GM06990 (cell line): Measurements from ENCODE around the gene ALKBH4.

Experiments
- DNase-seq: peaks from one replicate; pipeline ENCODE4 v3.0.0-alpha.2; 2011; ENCODE audit not compliant: insufficient read length; ENCODE audit errors: extremely low read depth
- H3K27me3 ChIP-seq: replicated peaks from 2 replicates; pipeline ENCODE4 v1.6.0; 2011; ENCODE audit warnings: low read length; ENCODE audit not compliant: control insufficient read depth, insufficient read depth
- H3K36me3 ChIP-seq: 2 replicates; pipeline ENCODE4 v1.5.1; 2011; ENCODE audit warnings: low read length; ENCODE audit not compliant: control insufficient read depth, insufficient read depth
- H3K4me3 ChIP-seq: replicated peaks from 2 replicates; pipeline ENCODE4 v1.5.1; 2011; ENCODE audit warnings: low read depth, mild to moderate bottlenecking, control low read depth, low read length
- TF ChIP-seq, protein P1 (sequence below): IDR thresholded peaks from 2 replicates; pipeline ENCODE4 v1.5.1; 2011; ENCODE audit warnings: low read length, control low read depth, mild to moderate bottlenecking, inconsistent platforms; ENCODE audit not compliant: insufficient read depth, poor library complexity, severe bottlenecking

Gene ALKBH4

GRCh38 chr7:102407910-102408309 lies 56.8 kb downstream of the ALKBH4 start:
- DNase-seq = no peak
- Histone ChIP-seq H3K36me3 (peaks cover 33% of the 10 kb centered on the region), H3K27me3 (no peaks in the 10 kb centered on the region), H3K4me3 (no peak overlapping the region)
- TF ChIP-seq, protein P1, sequence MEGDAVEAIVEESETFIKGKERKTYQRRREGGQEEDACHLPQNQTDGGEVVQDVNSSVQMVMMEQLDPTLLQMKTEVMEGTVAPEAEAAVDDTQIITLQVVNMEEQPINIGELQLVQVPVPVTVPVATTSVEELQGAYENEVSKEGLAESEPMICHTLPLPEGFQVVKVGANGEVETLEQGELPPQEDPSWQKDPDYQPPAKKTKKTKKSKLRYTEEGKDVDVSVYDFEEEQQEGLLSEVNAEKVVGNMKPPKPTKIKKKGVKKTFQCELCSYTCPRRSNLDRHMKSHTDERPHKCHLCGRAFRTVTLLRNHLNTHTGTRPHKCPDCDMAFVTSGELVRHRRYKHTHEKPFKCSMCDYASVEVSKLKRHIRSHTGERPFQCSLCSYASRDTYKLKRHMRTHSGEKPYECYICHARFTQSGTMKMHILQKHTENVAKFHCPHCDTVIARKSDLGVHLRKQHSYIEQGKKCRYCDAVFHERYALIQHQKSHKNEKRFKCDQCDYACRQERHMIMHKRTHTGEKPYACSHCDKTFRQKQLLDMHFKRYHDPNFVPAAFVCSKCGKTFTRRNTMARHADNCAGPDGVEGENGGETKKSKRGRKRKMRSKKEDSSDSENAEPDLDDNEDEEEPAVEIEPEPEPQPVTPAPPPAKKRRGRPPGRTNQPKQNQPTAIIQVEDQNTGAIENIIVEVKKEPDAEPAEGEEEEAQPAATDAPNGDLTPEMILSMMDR = no peak
